Measurements from ENCODE around the gene SERPINI1.

SERPINI1 gene

DNA sequence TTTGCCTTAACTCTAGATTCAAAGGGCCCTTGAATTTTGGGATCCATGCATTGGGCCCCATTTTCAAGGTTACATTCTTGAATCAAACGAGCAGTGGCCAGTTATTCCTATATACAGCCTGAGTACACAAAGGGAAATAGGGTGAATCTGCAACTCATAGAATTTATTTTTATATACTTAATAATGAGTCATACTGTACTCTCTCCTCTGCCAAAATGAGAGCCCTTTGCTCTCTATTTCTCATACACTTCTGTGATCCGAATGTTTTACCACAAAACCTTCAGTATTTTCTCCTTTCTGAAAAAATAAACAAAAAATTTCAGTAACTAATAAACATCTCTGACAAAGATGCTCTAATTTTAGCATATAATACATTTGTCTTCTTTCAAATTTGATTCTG is 116.7 kb downstream of the SERPINI1 start:
- DNase-seq: no peak

DNA sequence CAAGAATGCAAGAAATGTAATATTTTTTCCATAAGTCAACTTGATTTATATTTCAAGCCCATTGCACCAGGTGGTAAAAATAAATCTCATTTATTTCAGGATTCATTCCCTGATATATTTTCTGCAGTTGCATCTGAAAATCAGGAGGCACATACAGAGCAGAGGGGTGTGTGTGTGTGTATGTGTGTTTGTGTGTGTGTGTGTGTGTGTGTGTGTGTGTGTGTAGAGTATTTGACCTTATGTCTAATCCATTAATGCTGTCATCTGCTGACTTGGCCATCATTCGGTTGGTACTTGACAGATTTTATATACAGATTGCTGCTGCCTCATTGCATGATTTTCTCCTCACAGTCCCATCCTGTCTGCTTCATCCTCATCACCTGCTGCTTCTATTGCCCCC is 118.5 kb downstream of the SERPINI1 start:
- no peak for DNase-seq

DNA sequence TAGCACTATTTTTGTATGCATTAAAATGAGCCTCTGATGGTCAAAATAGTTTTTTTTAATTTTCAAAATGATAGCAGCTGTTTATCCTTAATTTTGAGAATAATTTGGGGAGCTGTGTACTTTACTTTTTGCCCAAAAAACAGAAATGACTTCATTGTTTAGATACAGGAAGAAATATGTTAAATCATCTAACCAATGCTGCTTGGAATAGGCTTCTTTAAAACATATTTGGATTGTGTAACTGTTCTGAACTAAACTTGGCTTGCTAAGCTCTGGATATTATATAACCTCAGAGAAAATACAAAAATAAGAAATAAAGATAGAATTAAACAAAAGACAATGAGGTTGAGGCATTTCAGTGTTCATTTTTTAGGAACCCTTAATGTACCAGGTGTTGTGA is 119.3 kb downstream of the SERPINI1 start:
- no peak for DNase-seq

DNA sequence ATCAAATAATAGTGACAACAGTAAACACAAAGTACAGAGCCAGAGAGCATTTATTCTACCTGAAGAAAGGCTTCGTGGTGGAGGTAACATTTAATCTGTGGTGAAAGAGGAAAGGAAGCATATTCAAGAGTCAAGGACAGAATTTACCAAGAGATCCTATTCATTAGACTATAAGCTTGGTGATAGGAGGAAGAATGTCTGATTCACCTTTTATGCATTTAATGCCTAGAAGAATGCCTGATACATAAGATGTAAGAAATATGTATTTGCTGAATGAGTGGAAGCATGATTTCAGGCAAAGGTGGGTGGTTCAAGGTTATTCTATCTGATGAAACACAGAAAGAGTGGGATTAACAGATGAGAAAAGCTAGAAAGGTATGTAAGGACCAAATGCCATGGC is 119.8 kb downstream of the SERPINI1 start:
- no peak for DNase-seq

DNA sequence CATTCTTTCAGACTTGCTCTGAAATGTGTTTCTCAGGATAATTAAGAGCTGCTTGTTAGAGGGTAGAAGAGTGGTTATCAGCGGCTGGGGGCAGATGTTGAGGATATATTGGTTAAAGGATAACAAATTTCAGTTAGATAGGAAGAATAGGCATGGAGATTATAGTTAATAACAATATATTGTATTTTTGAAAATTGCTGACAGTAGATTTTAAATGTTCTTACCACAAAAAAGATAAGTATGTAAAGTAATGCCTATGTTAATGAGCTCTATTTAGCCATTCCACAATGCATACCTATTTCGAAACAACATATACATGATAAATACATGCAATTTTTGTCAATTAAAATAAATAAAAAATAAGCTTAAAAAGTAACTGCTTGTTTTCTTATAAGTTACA is 123.3 kb downstream of the SERPINI1 start:
- DNase-seq: no peak

DNA sequence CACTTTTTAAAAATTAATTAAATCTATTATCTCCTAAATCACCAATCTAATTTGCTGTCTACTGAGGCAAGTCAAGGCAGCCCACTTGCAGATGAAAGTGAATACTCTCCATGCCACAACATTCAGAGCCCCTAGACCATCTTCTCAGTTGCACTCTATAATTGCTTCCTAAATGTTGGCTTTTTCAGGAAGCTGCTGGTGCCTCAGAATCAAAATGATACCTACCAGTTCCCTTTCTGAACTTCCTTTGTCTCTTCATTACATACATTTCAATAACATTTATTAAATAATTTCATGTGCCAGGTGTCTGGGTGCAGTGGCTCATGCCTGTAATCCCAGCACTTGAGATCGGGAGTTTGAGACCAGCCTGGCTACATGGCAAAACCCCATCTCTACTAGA is 124.1 kb downstream of the SERPINI1 start:
- DNase-seq: no peak

DNA sequence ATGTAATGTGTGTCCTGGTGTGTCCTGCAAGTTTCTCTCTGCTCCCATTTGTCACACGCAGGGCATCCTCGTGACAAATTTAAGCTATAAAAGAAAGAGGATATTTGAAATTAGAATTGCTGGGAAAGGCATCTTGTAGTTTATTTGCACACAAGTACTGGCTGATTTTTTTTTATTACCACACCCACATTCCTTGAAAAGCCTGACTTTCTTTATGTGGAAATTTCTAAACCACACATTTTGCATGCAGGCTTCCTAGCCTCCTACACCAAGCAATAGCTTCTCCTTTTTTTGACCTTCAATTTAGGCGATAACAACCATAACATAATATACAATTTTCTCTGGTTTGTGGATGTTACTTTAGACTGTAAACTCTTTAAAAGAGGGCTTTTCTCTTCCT is 126.1 kb downstream of the SERPINI1 start:
- no peak for DNase-seq

DNA sequence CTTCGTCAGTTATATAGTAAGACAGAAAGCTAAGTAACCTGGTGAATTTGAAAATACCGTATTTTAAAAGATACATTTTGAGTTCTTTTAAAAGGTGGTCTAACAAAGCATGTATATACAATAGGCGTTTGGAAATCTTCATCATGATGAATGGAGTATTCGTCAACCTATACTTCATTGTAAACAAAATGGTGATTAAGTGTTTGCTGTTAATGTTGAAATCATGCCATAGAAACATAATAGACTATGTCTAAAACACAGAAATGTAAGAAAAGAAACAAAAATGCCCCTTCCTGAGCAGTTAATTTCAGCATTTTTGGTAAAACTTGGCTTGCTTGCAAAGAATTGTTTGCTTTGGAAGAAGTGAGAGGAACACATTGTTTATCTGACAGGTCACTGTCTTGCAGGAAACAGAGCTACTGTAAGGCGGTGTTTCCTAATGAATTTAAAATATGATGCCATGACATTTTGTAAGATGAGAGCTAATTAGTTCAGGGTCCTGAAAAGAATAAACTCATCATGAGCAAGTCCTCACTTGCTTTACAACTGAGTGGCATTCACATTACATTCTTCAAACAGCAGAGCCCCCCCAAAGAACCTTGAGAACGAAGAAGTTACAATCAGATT is 126.7 kb downstream of the SERPINI1 start:
- no peak for DNase-seq

DNA sequence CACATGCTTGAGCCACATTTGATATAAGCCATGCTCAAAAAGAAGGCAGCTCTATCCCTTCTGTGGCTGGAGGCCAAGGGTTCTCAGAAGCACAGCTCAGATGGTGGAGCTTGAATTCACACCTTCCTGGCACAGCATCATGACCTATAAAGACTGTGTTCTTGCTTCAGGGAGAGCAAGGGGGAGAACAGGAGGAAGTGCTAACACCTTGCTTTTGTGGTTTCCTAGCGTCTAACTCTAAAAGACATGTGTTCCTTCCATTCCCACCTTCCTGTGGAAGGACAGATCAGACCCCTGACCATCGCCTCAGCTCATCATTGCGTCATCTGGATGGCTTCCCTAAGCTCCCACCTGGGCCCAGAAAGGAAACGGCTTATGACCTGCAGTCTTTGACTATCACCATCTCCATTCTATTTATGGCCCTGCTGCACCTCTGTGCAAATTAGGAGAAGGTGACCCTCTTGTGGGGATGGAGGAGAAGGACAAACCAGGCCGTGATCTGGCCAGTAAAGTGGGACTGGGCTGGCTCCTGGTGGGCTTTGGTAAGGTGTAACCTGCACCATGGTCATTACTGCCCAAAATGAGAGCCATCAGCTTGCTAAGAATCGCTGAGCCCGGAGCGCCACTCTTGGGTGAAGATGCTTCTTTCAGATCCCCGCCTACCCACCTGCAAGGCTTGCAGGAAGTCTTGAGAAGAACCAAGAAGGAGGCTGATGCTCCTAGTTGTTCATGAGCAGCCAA is 128.5 kb downstream of the SERPINI1 start:
- no peak for DNase-seq

DNA sequence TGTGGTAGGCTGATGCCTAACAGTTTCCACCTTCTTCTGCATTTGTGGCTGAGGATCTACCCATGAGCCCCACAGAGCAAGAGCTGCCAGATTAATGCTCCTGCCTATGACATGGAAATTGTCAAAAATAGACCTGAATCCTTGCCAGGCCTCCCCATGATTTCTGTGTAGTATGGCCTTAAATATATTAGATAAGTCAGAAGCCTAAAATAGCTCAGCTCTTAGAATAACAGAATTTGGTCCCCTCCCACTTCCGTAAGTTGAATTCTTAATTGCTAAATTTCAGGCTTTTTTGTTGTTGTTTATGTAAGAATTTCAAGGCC is 129.0 kb downstream of the SERPINI1 start:
- no peak for DNase-seq

DNA sequence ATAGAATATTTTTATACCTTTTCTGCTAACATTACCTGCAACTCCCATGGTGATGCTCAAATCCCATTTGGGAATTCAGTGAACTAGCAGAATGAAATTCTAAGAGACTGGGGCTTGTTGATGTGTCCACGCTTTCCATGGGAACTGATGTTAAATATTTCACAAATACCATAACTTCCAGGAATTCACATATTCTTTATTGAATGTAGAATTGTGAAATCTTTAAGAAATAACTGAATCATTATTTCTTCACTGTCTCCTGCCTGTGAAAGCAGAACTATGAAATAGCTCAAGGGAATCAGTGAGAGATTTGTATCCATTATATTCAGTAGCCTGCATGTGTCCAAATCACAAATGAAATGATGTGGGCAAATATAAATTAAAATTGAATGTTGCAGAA is 130.8 kb downstream of the SERPINI1 start:
- DNase-seq: no peak

DNA sequence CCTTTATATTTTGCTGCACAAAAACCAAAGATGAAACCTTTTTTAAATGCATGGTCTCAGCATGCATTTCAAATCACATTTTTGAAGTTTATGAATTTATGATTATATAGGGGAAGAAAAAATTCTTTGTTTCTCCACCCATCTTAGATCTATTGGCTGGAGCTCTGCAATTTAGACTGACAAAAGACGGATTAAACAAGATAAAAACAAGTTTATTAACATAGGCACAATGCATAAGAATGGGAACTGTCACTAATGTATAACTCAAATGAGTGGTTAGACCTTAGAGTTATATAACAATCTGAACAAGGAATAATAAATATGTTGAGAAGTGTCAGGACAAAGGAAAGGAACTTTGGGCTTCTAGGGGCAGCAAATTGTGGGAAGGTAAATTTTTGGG is 132.5 kb downstream of the SERPINI1 start:
- no peak for DNase-seq

DNA sequence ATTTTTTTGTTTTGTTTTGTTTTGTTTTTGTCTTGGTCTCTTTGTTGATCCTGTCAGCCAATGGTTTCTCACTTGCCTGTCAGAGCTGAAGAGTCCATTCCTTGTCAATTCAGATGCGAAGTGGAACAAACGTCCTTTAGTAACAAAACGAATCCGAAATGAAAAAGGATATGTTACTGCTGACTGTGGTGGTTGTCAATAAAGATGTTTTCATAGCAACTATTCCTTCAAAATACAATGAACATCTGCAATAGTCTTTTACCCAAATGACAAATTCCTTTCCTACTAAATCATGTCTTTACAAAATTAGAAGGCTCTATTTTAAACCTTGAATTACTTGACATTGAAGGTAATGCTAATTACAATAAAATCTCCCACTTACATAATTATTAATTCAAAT is 134.7 kb downstream of the SERPINI1 start:
- DNase-seq: no peak

DNA sequence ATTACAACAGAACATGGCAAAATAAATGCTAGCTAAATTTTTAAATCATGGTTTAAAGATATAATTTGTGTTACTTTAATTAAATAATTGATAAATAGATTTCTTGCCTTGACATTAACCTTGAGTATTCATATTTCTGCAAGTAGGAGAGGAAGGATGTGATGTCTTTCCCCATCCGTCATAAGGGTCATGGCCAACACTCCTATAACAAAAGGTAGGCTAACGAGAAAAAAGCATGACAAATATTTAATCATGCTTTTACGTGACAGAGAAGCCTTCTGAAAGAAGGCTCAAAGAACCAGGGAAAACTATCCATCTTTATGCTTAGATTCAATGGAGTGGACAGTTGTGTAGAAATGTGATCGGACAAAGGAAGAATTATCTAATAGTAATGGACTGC is 135.2 kb downstream of the SERPINI1 start:
- no peak for DNase-seq

DNA sequence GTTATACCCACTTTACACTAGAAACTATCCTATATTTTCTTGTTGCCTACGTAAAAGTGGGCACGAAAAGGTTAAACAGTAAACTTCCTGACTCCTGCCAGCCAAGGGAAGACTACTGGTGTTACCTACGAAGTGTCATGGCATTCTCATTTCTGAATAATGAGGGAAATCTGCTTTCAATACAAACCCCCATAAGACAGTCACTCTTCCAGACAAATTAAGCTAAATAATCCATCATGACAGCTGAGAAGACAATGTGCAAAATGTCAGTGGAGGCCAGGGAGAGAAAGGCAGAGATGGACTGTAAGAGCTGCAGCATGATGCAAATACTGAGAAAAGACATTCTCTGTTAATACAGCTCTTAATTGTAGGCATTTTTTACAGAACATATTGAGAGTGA is 136.5 kb downstream of the SERPINI1 start:
- DNase-seq: no peak

DNA sequence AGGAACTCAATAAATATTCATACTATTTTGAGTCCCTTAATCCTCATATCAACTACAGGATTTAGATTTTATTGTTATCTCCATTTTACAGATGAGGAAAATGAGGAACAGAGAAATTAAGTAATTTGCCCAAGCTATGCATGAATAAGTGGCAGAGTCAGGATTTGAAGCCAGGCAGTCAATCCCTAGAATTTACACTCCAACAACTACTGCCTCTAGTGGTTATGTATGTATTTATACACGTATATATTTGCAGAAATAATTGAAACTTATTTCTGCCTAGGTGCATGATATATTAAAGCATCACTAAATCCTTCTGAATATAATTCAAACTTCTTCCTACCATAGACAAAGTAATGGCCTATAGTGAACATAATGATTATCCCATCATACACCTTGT is 137.4 kb downstream of the SERPINI1 start:
- no peak for DNase-seq

DNA sequence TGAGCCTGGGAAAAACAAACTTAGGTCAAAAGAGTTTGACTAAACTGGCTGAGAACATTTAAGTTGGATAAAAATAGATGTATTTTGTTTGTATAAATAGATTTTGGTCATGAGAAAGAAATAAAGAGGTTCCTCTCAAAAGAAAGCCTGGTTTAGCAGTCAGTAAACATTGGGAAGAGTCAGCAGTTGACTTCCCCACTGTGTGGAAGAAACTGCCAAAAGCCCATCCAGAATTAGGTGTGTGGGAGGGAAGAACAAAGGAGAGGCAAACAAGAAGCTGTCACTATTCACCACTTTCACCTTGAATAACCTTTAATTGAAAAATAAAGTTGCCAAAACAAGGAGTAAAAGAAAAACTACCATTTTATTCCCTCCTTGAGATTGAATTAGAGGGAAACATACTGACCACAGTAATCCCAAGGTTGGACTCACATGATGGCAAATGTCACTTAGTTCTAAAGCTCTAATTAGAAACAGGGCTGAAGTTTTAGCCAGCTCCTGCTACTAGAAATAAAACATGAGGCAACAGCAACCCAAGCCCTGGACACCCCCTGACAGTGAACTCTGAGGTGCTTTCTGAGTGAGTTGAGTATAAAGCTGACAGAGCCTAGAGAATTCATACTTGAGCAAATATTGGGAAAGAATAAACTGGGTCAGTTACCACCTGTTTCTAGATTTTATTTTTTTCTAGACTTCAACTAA is 139.3 kb downstream of the SERPINI1 start:
- DNase-seq: no peak
